Hypothalamus (tissue), 51 donors: ENCODE measurements around the gene ACSS3.
A peak's percentile ranks its signal among the peaks of the same experiment; 100 is the strongest.
"Not testable (repeated sequence)": the region's sequence is repeated elsewhere in the genome, so short reads cannot be mapped to it uniquely, and the experiment has no call there.

Source experiments
- DNase-seq, 51 donors: peaks; one replicate each; lab custom pipeline; 2025; lab: John Stamatoyannopoulos, UW

ACSS3 gene

GRCh38 chr12:81077686-81078441 lies at the start of gene ACSS3:
Gene ACSS3, plus strand, starts transcription at chr12:81078079. Its CDS starts 42 bp downstream, at chr12:81078121.
- DNase-seq: peak in 41 of 51 donors; percentile 5 to 61 (median 30)

- no peak for DNase-seq
Measured at GRCh38 chr12:81034926-81035325, 43.0 kb upstream of the ACSS3 start.

- no peak for DNase-seq
Measured at GRCh38 chr12:81039231-81039630, 38.6 kb upstream of the ACSS3 start.

- no peak for DNase-seq
Measured at GRCh38 chr12:81043979-81044740, 33.7 kb upstream of the ACSS3 start.

GRCh38 chr12:81064971-81065370 lies 12.9 kb upstream of the ACSS3 start:
- DNase-seq: not testable (repeated sequence)

- DNase-seq: no peak
Measured at GRCh38 chr12:81070846-81071245, 7.0 kb upstream of the ACSS3 start.

- DNase-seq: no peak
Measured at GRCh38 chr12:81075539-81075938, 2.3 kb upstream of the ACSS3 start.

- DNase-seq: peak in 21 of 51 donors; percentile 1 to 61 (median 19)
Measured at GRCh38 chr12:81077329-81077685, 572 bp upstream of the ACSS3 start.

GRCh38 chr12:81078469-81079196 lies 754 bp downstream of the ACSS3 start:
- no peak for DNase-seq

GRCh38 chr12:81079280-81080076 lies 1.6 kb downstream of the ACSS3 start:
- no peak for DNase-seq

GRCh38 chr12:81080431-81080983 lies 2.6 kb downstream of the ACSS3 start:
- no peak for DNase-seq

- no peak for DNase-seq
Measured at GRCh38 chr12:81081726-81082125, 3.8 kb downstream of the ACSS3 start.

GRCh38 chr12:81083018-81083417 lies 5.1 kb downstream of the ACSS3 start:
- DNase-seq: no peak

GRCh38 chr12:81083906-81084513 lies 6.1 kb downstream of the ACSS3 start:
- no peak for DNase-seq

- no peak for DNase-seq
Measured at GRCh38 chr12:81084811-81085350, 7.0 kb downstream of the ACSS3 start.

GRCh38 chr12:81085832-81086231 lies 8.0 kb downstream of the ACSS3 start:
- no peak for DNase-seq

GRCh38 chr12:81086342-81086741 lies 8.5 kb downstream of the ACSS3 start:
- DNase-seq: no peak

GRCh38 chr12:81088221-81088620 lies 10.3 kb downstream of the ACSS3 start:
- DNase-seq: no peak

GRCh38 chr12:81089412-81089811 lies 11.5 kb downstream of the ACSS3 start:
- DNase-seq: no peak

- no peak for DNase-seq
Measured at GRCh38 chr12:81092053-81092452, 14.2 kb downstream of the ACSS3 start.
